SK-N-MC (cell line): ENCODE results near the gene GALNTL6.

Source experiments
- EZH2 ChIP-seq: fragments of 200-600 bp; sonication (generic); IDR thresholded peaks from one replicate; pipeline ENCODE4 v1.6.1; 2017; ENCODE audit warnings: antibody characterized with exemption
- FOXP2 ChIP-seq: optimal IDR thresholded peaks from 2 replicates; pipeline ENCODE3; 2011; ENCODE audit warnings: mild to moderate bottlenecking, moderate library complexity; ENCODE audit not compliant: insufficient read depth; ENCODE audit errors: extremely low read length, control extremely low read depth
- POLR2AphosphoS5 ChIP-seq: IDR thresholded peaks from 2 replicates; pipeline ENCODE4 v1.6.1; 2012; ENCODE audit warnings: mild to moderate bottlenecking, low read depth, low read length, borderline replicate concordance

- no peak for TF ChIP-seq POLR2AphosphoS5
- TF ChIP-seq EZH2: no peak
- TF ChIP-seq FOXP2: no peak
Measured at GRCh38 chr4:173061160-173061559, 1248.0 kb downstream of the GALNTL6 start.
